H9 (cell line): ENCODE data around the gene GDI1. TPM values are rescaled to one million over a fixed set of nuclear protein-coding genes. Genes with fewer than 3 reads are reported as not detected.

Experiments used
- DNase-seq: peaks from one replicate; pipeline ENCODE4 v3.0.0-alpha.2; 2017
- H2AFZ ChIP-seq: one replicate; pipeline ENCODE4 v1.6.1; 2013; ENCODE audit warnings: mild to moderate bottlenecking, low read length, control low read depth, moderate library complexity
- H2AK5ac ChIP-seq: 2 replicates; pipeline ENCODE4 v1.6.1; 2013; ENCODE audit warnings: low read length, control low read depth, mixed read lengths; ENCODE audit not compliant: insufficient read length
- H2BK120ac ChIP-seq: one replicate; pipeline ENCODE4 v1.6.1; 2013; ENCODE audit warnings: low read depth, mild to moderate bottlenecking, low read length, control low read depth, inconsistent platforms; ENCODE audit not compliant: poor library complexity, severe bottlenecking
- H2BK12ac ChIP-seq: 2 replicates; pipeline ENCODE4 v1.6.1; 2013; ENCODE audit warnings: low read length, control low read depth, mixed read lengths, low read depth; ENCODE audit not compliant: insufficient read length
- H2BK15ac ChIP-seq: 2 replicates; pipeline ENCODE4 v1.6.1; 2013; ENCODE audit warnings: low read depth, low read length, control low read depth
- H2BK20ac ChIP-seq: one replicate; pipeline ENCODE4 v1.6.1; 2013; ENCODE audit warnings: low read depth, mild to moderate bottlenecking, low read length, control low read depth, inconsistent platforms; ENCODE audit not compliant: poor library complexity, severe bottlenecking
- H2BK5ac ChIP-seq: 2 replicates; pipeline ENCODE4 v1.6.1; 2013; ENCODE audit warnings: low read length, control low read depth, mixed read lengths; ENCODE audit not compliant: insufficient read length
- H3K14ac ChIP-seq: 2 replicates; pipeline ENCODE4 v1.6.1; 2013; ENCODE audit warnings: low read length, control low read depth; ENCODE audit not compliant: insufficient read depth
- H3K18ac ChIP-seq: 2 replicates; pipeline ENCODE4 v1.6.1; 2013; ENCODE audit warnings: low read depth, mild to moderate bottlenecking, mixed read lengths, low read length, control low read depth; ENCODE audit not compliant: insufficient read length
- H3K23ac ChIP-seq: 2 replicates; pipeline ENCODE4 v1.6.1; 2013; ENCODE audit warnings: low read length, control low read depth, mixed read lengths, low read depth; ENCODE audit not compliant: insufficient read length
- H3K23me2 ChIP-seq: 2 replicates; pipeline ENCODE4 v1.6.1; 2013; ENCODE audit warnings: low read depth, mild to moderate bottlenecking, mixed read lengths, low read length, control low read depth; ENCODE audit not compliant: insufficient read length, poor library complexity, severe bottlenecking
- H3K27ac ChIP-seq: 2 replicates; pipeline ENCODE4 v1.5.1; 2013; ENCODE audit warnings: low read length, control low read depth, mixed read lengths, low read depth; ENCODE audit not compliant: insufficient read length
- H3K27me3 ChIP-seq: 2 replicates; pipeline ENCODE4 v1.6.1; 2013; ENCODE audit warnings: low read length, control low read depth, inconsistent platforms; ENCODE audit not compliant: insufficient read depth
- H3K4ac ChIP-seq: 2 replicates; pipeline ENCODE4 v1.6.1; 2013; ENCODE audit warnings: low read depth, mild to moderate bottlenecking, control low read depth, inconsistent platforms, low read length, moderate library complexity
- H3K4me1 ChIP-seq: 2 replicates; pipeline ENCODE4 v1.6.1; 2013; ENCODE audit warnings: low read length, control low read depth, inconsistent platforms; ENCODE audit not compliant: insufficient read depth
- H3K4me2 ChIP-seq: 2 replicates; pipeline ENCODE4 v1.6.1; 2013; ENCODE audit warnings: low read length, control low read depth, mixed read lengths; ENCODE audit not compliant: insufficient read length, insufficient read depth
- H3K56ac ChIP-seq: 2 replicates; pipeline ENCODE4 v1.6.1; 2013; ENCODE audit warnings: low read depth, mild to moderate bottlenecking, mixed read lengths, low read length, control low read depth; ENCODE audit not compliant: insufficient read length
- H3K79me1 ChIP-seq: 2 replicates; pipeline ENCODE4 v1.6.1; 2013; ENCODE audit warnings: low read depth, mild to moderate bottlenecking, moderate library complexity, low read length, control low read depth, inconsistent platforms; ENCODE audit not compliant: insufficient read depth, poor library complexity, severe bottlenecking
- H3K79me2 ChIP-seq: 2 replicates; pipeline ENCODE4 v1.6.1; 2013; ENCODE audit warnings: low read length, control low read depth, inconsistent platforms; ENCODE audit not compliant: insufficient read depth
- H3K9ac ChIP-seq: 2 replicates; pipeline ENCODE4 v1.6.1; 2013; ENCODE audit warnings: low read length, control low read depth, mixed read lengths; ENCODE audit not compliant: insufficient read length; ENCODE audit errors: extremely low read depth
- H3K9me3 ChIP-seq: one replicate; pipeline ENCODE4 v1.6.1; 2013; ENCODE audit warnings: low read depth, low read length, inconsistent platforms; ENCODE audit not compliant: control insufficient read depth
- H3T11ph ChIP-seq: one replicate; pipeline ENCODE4 v1.6.1; 2013; ENCODE audit warnings: mild to moderate bottlenecking, low read length, control low read depth, inconsistent platforms
- H4K20me1 ChIP-seq: one replicate; pipeline ENCODE4 v1.6.1; 2013; ENCODE audit not compliant: control insufficient read depth, insufficient read length, insufficient read depth
- H4K5ac ChIP-seq: 2 replicates; pipeline ENCODE4 v1.6.1; 2013; ENCODE audit warnings: low read depth, mild to moderate bottlenecking, mixed read lengths, low read length, control low read depth; ENCODE audit not compliant: insufficient read length
- H4K8ac ChIP-seq: replicated peaks from 2 replicates; pipeline ENCODE4 v1.6.1; 2013; ENCODE audit warnings: low read length, control low read depth, mixed read lengths, low read depth; ENCODE audit not compliant: insufficient read length
- H4K91ac ChIP-seq: 2 replicates; pipeline ENCODE4 v1.6.1; 2013; ENCODE audit warnings: low read depth, mild to moderate bottlenecking, moderate library complexity, mixed read lengths, low read length, control low read depth; ENCODE audit not compliant: insufficient read length
- H3K27ac Mint-ChIP-seq, 3 experiments: 2 replicates in 2 of 3; 3 replicates in 1 of 3; pipeline ENCODE4 v1.8.0; 2020 to 2021; ENCODE audit warnings: mixed read lengths in 3 of 3, mild to moderate bottlenecking in 1 of 3, moderate library complexity in 1 of 3
- H3K27me3 Mint-ChIP-seq: 2 replicates; pipeline ENCODE4 v1.8.0; 2021; ENCODE audit warnings: low read depth, mild to moderate bottlenecking, moderate library complexity, mixed read lengths
- H3K36me3 Mint-ChIP-seq, 3 experiments: 2 replicates in 2 of 3; 3 replicates in 1 of 3; pipeline ENCODE4 v1.8.0; 2020 to 2021; ENCODE audit warnings: low read depth in 3 of 3, mixed read lengths in 3 of 3; ENCODE audit not compliant: insufficient read depth in 1 of 3
- H3K4me1 Mint-ChIP-seq, 2 experiments: 2 replicates each; pipeline ENCODE4 v1.8.0; 2020; ENCODE audit warnings: mixed read lengths in 2 of 2
- H3K4me3 Mint-ChIP-seq, 2 experiments: 2 replicates in 1 of 2; 3 replicates in 1 of 2; pipeline ENCODE4 v1.8.0; 2020 to 2021; ENCODE audit warnings: mild to moderate bottlenecking in 2 of 2, mixed read lengths in 2 of 2, moderate library complexity in 1 of 2
- H3K9me3 Mint-ChIP-seq, 2 experiments: 2 replicates in 1 of 2; 3 replicates in 1 of 2; pipeline ENCODE4 v1.8.0; 2020; ENCODE audit warnings: mild to moderate bottlenecking in 2 of 2, mixed read lengths in 2 of 2, moderate library complexity in 1 of 2
- WGBS: extraction: QIAGEN DNeasy Blood & Tissue Kit; methylation state at CpG from one replicate; pipeline ENCODE4 v1.1.7; 2013; ENCODE audit warnings: missing lambda C conversion rate, low lambda C conversion rate, mixed read lengths; ENCODE audit not compliant: insufficient read length; ENCODE audit errors: extremely low coverage; 5-methylcytosine and 5-hydroxymethylcytosine counted together
- total RNA-seq: library from RNA; stranded (reverse); gene quantifications from 2 replicates; pipeline ENCODE4 v1.2.1, GENCODE V29; 2021
- TF ChIP-seq, protein P1 (sequence below): fragments of 200-600 bp; sonication (generic); conservative IDR thresholded peaks from 3 replicates; pipeline ENCODE4 v1.8.0; 2021; ENCODE audit warnings: antibody characterized with exemption, mild to moderate bottlenecking

Gene GDI1
- total RNA-seq, 1 experiment from 2014 or later, result 111 TPM

DNA sequence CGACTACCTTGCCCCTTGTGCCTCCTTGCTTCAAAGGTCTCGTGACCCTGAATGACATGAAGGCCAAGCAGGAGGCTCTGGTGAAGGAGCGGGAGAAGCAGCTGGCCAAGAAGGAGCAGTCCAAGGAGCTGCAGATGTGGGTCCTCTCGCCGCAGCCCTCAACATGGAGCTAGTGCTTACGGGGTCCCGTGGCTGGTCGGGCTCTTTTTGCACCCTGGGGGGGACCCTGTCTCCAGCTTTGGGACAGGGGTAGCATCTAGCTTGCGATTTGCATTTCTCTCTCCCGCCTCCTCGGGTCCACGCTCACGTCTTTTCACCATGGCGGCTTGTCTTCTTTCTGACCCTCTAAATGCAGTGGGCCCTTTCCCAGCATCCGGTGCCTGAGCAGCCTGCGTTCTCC, 8.8 kb downstream of the GDI1 start:
- no peak overlapping the region for H2AFZ ChIP-seq
- no peak overlapping the region for H3K9ac ChIP-seq
- H3K4me1 Mint-ChIP-seq, result peaks cover 3 to 5% of the 10 kb centered on the region in 2 experiments; a peak in 2 of 4 replicates
- peaks cover 38% of the 10 kb centered on the region for H3K9me3 ChIP-seq
- H3K79me2 ChIP-seq, result no peaks in the 10 kb centered on the region
- no peaks in the 10 kb centered on the region for H4K20me1 ChIP-seq
- H2BK20ac ChIP-seq, result no peak overlapping the region
- H3K27ac ChIP-seq, result no peak overlapping the region
- TF ChIP-seq, protein P1, sequence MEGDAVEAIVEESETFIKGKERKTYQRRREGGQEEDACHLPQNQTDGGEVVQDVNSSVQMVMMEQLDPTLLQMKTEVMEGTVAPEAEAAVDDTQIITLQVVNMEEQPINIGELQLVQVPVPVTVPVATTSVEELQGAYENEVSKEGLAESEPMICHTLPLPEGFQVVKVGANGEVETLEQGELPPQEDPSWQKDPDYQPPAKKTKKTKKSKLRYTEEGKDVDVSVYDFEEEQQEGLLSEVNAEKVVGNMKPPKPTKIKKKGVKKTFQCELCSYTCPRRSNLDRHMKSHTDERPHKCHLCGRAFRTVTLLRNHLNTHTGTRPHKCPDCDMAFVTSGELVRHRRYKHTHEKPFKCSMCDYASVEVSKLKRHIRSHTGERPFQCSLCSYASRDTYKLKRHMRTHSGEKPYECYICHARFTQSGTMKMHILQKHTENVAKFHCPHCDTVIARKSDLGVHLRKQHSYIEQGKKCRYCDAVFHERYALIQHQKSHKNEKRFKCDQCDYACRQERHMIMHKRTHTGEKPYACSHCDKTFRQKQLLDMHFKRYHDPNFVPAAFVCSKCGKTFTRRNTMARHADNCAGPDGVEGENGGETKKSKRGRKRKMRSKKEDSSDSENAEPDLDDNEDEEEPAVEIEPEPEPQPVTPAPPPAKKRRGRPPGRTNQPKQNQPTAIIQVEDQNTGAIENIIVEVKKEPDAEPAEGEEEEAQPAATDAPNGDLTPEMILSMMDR, result no peak
- no peak overlapping the region for H3K4ac ChIP-seq
- no peak overlapping the region for H3K14ac ChIP-seq
- H3K23me2 ChIP-seq, result peaks cover 2% of the 10 kb centered on the region
- WGBS, result no CpG with 5 or more reads among the region's 16 CpGs
- no peak overlapping the region for H3K23ac ChIP-seq
- no peak overlapping the region for H2BK15ac ChIP-seq
- no peak overlapping the region for H4K8ac ChIP-seq
- peak overlapping the region; percentile 15 to 16; a peak in 3 of 5 replicates for H3K4me3 Mint-ChIP-seq
- no peak for DNase-seq
- no peaks in the 10 kb centered on the region for H3K4me1 ChIP-seq
- no peak overlapping the region for H3K18ac ChIP-seq
- no peak overlapping the region for H3T11ph ChIP-seq
- H4K91ac ChIP-seq, result no peak overlapping the region
- H3K27me3 ChIP-seq, result no peaks in the 10 kb centered on the region
- H3K4me2 ChIP-seq, result no peak overlapping the region
- H3K27me3 Mint-ChIP-seq, result no peaks in the 10 kb centered on the region; the same call in none of the 2 replicates
- peaks cover 61 to 79% of the 10 kb centered on the region in 2 experiments for H3K9me3 Mint-ChIP-seq
- H3K27ac Mint-ChIP-seq, result no peak overlapping the region; a peak in 1 of 7 replicates
- H2BK120ac ChIP-seq, result no peak overlapping the region
- no peak overlapping the region for H2BK5ac ChIP-seq
- H2BK12ac ChIP-seq, result no peak overlapping the region
- no peak overlapping the region for H2AK5ac ChIP-seq
- no peak overlapping the region for H4K5ac ChIP-seq
- H3K79me1 ChIP-seq, result no peaks in the 10 kb centered on the region
- H3K36me3 Mint-ChIP-seq, result peaks cover 33 to 68% (median 57%) of the 10 kb centered on the region in 3 experiments
- H3K56ac ChIP-seq, result no peak overlapping the region
